RWPE2 (cell line): Measurements from ENCODE around the gene DNAI1.

ENCODE experiments used
- ATAC-seq: fragments of 200-7000 bp; cut with Tn5 transposase; 3 replicates; pipeline ENCODE4 v1.9.1; 2021; ENCODE audit warnings: low read depth
- DNase-seq: peaks from one replicate; pipeline ENCODE4 v3.0.0-alpha.2; 2020; ENCODE audit warnings: low spot score
- H3K27ac ChIP-seq: fragments of 450-650 bp; 2 replicates; pipeline ENCODE4 v1.5.1; 2017; ENCODE audit warnings: mild to moderate bottlenecking; ENCODE audit not compliant: poor library complexity, severe bottlenecking
- H3K27me3 ChIP-seq: fragments of 250-450 bp; sonication (Bioruptor Pico); 2 replicates; pipeline ENCODE4 v1.5.1; 2021; ENCODE audit warnings: mild to moderate bottlenecking, moderate library complexity; ENCODE audit not compliant: insufficient read depth, poor library complexity, severe bottlenecking
- H3K36me3 ChIP-seq: fragments of 250-450 bp; sonication (Bioruptor Pico); 2 replicates; pipeline ENCODE4 v1.5.1; 2020; ENCODE audit warnings: low read depth, mild to moderate bottlenecking, moderate library complexity
- H3K4me1 ChIP-seq: fragments of 250-450 bp; sonication (Bioruptor Pico); 2 replicates; pipeline ENCODE4 v1.5.1; 2021; ENCODE audit warnings: mild to moderate bottlenecking, moderate library complexity; ENCODE audit not compliant: insufficient read depth, poor library complexity, severe bottlenecking
- H3K4me3 ChIP-seq: fragments of 250-450 bp; sonication (Bioruptor Pico); 2 replicates; pipeline ENCODE4 v1.5.1; 2021; ENCODE audit warnings: mild to moderate bottlenecking, moderate library complexity; ENCODE audit not compliant: severe bottlenecking
- H3K9me3 ChIP-seq: fragments of 250-450 bp; sonication (Bioruptor Pico); 2 replicates; pipeline ENCODE4 v1.5.1; 2021; ENCODE audit warnings: mild to moderate bottlenecking, moderate library complexity; ENCODE audit not compliant: severe bottlenecking
- CTCF ChIP-seq: fragments of 450-650 bp; IDR thresholded peaks from one replicate; pipeline ENCODE4 v1.5.1; 2017; ENCODE audit warnings: mild to moderate bottlenecking, moderate library complexity; ENCODE audit not compliant: poor library complexity, severe bottlenecking

The DNAI1 gene

GRCh38 chr9:34560599-34561214 is 102.1 kb downstream of the DNAI1 start:
- Histone ChIP-seq H3K4me3 (no peak overlapping the region), H3K36me3 (no peaks in the 10 kb centered on the region), H3K27ac (no peak overlapping the region), H3K27me3 (no peaks in the 10 kb centered on the region), H3K4me1 (no peaks in the 10 kb centered on the region), H3K9me3 (no peaks in the 10 kb centered on the region)
- TF ChIP-seq CTCF = no peak
- no peak for DNase-seq
- ATAC-seq = no peak

GRCh38 chr9:34562135-34562745 is 103.6 kb downstream of the DNAI1 start:
- no peaks in the 10 kb centered on the region for H3K9me3 ChIP-seq
- DNase-seq = no peak
- no peak overlapping the region for H3K27ac ChIP-seq
- no peaks in the 10 kb centered on the region for H3K4me1 ChIP-seq
- no peak overlapping the region for H3K4me3 ChIP-seq
- no peaks in the 10 kb centered on the region for H3K27me3 ChIP-seq
- H3K36me3 ChIP-seq = no peaks in the 10 kb centered on the region
- TF ChIP-seq CTCF = no peak
- no peak for ATAC-seq

- Histone ChIP-seq H3K27me3 (no peaks in the 10 kb centered on the region), H3K9me3 (no peaks in the 10 kb centered on the region), H3K4me1 (no peaks in the 10 kb centered on the region), H3K27ac (no peak overlapping the region), H3K36me3 (no peaks in the 10 kb centered on the region), H3K4me3 (no peak overlapping the region)
- ATAC-seq = no peak
- no peak for DNase-seq
- no peak for TF ChIP-seq CTCF
These were observed 104.7 kb downstream of the DNAI1 start for GRCh38 chr9:34563262-34563661.

GRCh38 chr9:34564617-34565016 is 106.0 kb downstream of the DNAI1 start:
- Histone ChIP-seq H3K27ac (no peak overlapping the region), H3K27me3 (no peaks in the 10 kb centered on the region), H3K9me3 (no peaks in the 10 kb centered on the region), H3K36me3 (no peaks in the 10 kb centered on the region), H3K4me1 (no peaks in the 10 kb centered on the region), H3K4me3 (no peak overlapping the region)
- no peak for TF ChIP-seq CTCF
- no peak for ATAC-seq
- DNase-seq = no peak

- no peaks in the 10 kb centered on the region for H3K4me1 ChIP-seq
- H3K27ac ChIP-seq = no peak overlapping the region
- DNase-seq = no peak
- H3K36me3 ChIP-seq = no peaks in the 10 kb centered on the region
- no peaks in the 10 kb centered on the region for H3K9me3 ChIP-seq
- no peak overlapping the region for H3K4me3 ChIP-seq
- TF ChIP-seq CTCF = no peak
- H3K27me3 ChIP-seq = no peaks in the 10 kb centered on the region
- no peak for ATAC-seq
These were observed 107.3 kb downstream of the DNAI1 start for GRCh38 chr9:34565856-34566255.
